ENCODE results near the gene BRD7.

The BRD7 gene

DNA sequence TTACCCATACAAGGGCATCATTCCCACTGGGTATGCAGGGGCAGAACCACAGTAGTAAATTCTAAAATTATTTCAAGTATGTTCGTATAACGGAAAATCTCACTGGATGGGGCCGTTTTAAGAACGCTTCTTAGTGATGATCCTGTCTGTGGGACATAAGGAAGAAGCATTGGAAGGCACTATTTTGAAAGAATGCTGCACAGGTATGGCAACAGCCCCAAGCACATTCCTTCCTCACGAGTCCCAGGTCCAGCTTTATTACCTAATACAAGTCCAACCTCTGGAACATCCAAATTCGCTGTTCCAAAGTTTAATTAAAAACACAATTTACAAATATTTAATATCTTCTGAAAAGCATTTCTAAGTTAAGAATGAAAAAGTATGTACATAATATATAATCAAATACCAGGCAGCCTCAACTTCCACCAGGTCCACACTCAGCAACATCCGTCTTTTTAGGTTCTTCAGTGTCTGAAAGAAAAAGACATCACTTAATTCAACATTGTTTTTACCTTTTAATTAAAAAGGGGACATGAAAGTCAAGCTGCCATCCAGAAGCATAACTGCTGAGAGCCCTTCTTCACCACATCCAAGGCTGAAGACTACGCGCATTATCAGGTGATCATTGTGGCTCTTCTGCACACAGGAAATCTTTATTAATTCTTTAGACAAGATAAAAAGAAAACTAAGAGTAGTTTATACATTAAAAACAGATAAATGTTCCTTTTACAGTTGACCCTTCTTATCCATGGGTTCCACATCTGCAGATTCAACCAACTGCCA is 49.8 kb downstream of the BRD7 start:
- no peak for DNase-seq

GRCh38 chr16:50316848-50317630 is 51.7 kb downstream of the BRD7 start:
- DNase-seq, result no peak

GRCh38 chr16:50316102-50316847 is 52.5 kb downstream of the BRD7 start:
- no peak for DNase-seq

DNA sequence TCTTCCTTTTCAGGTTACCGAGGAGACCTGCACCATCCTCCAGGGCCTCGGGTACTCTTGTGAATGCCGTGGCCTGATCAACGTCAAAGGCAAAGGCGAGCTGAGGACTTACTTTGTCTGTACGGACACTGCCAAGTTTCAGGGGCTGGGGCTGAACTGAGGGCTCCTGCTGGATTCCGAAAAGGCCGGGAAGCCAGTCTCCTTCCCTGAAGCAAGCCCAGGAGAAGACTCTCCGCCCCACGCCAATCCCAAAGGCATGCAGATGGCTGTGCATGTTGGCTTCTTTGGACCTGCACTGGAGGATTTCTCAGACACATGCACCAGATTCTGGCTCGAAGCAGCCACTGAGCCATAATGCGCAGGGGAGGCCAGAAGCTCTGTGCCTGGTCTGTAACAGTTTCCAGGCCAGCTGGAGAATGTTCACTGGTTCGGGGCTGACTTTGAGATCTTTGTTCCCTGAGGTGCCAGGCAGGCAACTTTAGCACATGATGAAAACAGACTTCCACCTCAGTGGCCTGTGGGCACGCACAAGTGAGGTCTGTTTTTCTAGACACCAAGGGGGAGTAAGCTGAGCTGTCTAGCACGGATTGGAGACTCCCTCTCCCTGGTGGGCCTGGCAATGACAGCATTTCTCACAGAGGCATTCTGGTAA is 53.3 kb downstream of the BRD7 start:
- DNase-seq, result no peak

- DNase-seq, result no peak
Measured at GRCh38 chr16:50314665-50315064, 54.1 kb downstream of the BRD7 start.

DNA sequence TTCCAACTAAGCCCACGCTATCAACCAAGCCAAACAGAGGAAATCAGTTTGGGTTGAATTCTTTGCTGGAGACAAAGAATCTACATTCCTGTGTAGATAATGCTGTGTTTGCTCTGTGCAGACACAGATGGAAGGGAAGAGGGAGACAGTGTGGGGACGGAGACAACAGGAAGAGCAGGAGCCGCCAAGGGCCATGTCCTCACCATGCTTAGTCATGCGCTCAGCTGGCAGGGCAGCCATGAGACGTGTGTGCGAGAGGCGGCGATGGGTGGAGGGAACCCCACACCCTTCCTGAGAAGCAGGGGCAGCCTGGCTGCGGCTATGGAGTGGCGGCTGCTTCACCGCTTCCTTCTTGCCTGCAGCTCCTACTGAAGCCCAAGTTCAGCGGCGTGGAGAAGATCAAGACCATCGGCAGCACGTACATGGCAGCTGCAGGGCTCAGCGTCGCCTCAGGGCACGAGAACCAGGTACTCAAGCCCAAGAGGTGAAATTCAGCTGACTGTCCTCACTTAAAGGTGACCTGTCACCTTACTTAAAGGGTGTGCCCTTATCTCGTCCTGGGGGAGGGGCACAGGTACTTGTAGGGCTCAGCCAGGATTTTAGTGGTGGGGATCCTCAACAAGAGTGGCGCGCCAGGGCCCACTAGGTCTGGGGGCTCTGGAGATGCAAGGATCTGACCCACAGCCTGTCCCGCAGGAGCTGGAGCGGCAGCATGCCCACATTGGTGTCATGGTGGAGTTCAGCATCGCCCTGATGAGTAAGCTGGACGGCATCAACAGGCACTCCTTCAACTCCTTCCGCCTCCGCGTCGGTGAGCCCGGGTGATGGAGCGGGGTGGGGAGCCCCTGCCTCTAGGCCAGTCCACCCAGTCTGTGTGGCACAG is 55.0 kb downstream of the BRD7 start:
- DNase-seq, result no peak

DNA sequence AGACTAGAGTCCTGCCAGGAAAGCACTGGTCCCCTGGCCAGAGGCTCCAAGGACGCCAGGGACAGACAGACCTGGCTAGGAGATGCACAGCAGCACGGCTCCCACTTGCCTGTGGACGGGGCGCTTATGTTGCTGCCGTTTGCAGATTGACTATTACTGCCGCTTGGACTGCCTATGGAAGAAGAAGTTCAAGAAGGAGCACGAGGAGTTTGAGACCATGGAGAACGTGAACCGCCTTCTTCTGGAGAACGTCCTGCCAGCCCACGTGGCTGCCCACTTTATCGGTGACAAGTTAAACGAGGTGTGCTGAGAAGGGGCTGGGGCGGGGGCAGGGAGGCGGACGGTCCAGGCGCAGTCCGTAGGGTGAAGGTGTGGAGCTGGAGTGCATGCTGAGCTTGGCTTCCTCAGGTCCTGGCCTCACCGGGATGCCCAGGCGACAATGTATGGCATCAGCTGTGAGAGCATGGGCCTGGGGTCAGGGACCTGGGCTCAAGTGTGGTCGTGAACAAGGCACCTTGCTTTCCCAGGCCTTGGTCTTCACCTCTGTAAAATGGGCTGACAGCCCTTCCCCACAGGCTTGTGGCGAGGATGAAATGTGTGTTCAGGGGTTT is 56.8 kb downstream of the BRD7 start:
- DNase-seq, result no peak

GRCh38 chr16:50311134-50311528 is 57.7 kb downstream of the BRD7 start:
- DNase-seq, result no peak

GRCh38 chr16:50310308-50311133 is 58.3 kb downstream of the BRD7 start:
- DNase-seq, result no peak

GRCh38 chr16:50309527-50310307 is 59.1 kb downstream of the BRD7 start:
- no peak for DNase-seq

GRCh38 chr16:50309156-50309526 is 59.6 kb downstream of the BRD7 start:
- DNase-seq, result no peak

GRCh38 chr16:50308237-50308965 is 60.4 kb downstream of the BRD7 start:
- no peak for DNase-seq

DNA sequence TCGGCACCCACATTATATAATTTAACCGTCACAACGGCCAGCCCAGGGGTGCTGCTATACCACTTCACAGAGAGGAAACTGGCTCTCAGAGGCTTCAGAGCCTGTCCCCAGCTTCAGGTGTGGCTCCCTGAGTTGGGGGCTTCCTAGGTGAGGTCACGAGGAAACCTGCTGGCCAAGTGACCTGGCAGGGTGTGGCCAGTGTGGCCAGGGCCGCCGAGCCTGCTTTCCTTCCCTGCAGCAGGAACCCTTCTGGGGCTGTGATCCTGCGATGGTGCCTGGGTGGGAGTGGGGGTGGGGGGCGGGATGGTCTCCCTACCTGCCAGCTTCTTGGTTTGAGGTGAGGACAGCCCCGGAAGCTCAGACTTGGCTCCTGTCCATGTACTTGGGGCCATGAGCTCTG is 62.5 kb downstream of the BRD7 start:
- DNase-seq, result no peak

DNA sequence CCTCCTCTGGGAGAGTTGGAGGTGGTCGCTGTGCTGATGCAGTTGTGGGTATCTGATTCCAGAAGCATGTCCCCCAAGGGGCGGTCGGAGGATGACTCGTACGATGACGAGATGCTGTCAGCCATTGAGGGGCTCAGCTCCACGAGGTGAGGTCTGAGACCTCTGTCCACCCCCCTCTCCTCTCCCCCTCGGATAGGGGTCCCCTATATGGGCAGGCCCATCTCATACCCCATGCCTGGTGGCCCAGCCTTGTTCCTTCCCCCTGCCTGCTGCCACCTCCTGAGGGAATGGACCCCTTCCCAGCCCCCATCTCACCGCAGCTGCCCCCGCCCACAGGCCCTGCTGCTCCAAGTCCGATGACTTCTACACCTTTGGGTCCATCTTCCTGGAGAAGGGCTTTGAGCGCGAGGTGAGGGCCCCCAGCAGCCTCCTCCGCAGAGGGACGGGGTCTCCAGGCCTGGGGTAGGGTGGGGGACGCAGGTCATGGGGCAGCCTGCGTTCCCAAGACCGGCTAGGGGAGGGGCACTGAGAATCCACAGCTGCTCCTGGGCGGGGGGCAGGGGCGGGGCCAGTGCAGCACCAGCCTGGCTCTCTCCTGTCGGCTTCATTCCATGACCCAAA is 63.2 kb downstream of the BRD7 start:
- DNase-seq, result no peak

GRCh38 chr16:50304467-50305440 is 64.0 kb downstream of the BRD7 start:
- no peak for DNase-seq

DNA sequence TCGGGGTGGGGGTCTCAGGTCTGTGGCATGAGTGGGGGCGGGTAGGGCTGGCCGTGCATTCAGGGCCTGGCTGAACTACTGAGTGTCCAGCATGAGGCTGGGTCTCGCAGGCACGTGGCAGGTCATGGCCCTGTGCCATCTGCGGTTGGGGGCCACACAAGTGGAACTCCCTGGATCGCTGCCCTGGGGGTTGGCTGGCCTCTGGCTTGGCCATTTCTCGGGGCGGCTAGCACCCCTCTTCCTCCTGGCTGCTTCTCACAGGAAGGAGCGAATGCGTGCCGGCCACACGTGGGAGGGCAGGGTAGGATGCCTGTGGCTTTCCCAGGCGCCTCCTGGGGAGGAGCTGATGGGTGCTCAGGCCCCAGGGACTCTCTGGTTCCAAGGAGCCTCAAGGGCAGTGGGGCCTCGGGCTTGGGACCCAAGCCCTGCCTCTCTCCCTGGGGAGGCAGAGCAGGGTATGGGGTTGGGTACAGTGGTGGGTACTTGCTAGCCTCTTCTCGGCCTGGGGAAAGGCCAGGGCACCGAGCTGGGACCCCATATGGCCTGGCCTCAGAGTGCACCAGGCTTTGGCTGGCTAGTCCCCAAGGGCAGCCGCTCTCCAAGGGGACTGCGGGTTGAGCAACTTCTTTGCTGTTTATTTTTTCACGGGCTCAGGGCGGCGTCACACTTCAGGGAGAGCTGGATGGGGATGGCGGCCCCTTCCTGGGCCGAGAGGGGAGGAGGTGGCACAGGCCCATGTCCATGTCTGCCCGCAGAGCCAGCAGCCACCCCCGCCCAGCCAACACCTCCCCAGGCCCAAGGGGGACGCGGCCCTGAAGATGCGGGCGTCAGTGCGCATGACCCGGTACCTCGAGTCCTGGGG is 65.0 kb downstream of the BRD7 start:
- DNase-seq, result no peak
